HCEC 1CT (cell line): ENCODE data around the gene PANK4.

Source experiments
- DNase-seq: peaks from one replicate; pipeline ENCODE4 v3.0.0-alpha.2; 2017

PANK4 gene

DNA sequence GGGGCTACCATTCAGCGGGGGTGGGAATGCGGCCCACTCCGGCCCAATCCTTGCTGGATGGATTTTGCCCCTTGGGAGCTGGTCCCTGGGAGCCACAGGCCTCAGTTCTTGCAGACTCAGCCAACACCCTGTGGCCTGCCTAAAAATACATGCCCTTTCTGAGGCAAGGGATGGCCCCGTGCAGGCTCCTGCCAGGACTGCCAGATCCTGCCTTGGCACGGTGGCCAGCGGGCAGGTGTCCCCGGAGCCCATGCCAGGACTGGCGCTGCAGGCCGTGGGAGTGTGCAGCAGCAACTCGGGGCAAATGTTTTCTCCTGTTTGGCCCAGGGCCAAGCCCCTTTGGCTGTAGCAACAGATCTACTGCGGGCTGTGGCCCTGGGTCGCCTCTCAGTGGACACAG is 1.6 kb upstream of the PANK4 start:
- DNase-seq, result no peak

GRCh38 chr1:2527556-2527860 is 1.1 kb upstream of the PANK4 start:
- no peak for DNase-seq

GRCh38 chr1:2526824-2527555 is 594 bp upstream of the PANK4 start:
- DNase-seq, result peak; percentile 43

DNA sequence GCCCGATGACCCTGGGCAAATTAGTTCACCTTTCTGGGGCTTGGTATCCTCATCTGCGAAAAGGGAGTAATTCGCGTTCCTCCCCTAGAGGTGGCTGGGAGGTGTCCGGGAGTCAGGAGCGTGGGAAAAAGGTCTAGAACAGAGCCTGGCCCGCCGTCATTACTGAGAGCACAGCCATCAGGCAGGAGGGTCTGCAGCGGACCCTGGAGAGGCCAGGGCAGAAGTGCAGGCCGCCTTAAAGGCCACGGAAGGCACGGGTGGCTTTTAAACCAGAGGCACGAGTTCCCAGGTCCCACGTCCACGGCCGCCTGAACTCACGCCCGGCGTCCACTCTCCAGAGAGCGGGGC is 850 bp downstream of the PANK4 start:
- no peak for DNase-seq

GRCh38 chr1:2523891-2524609 is 2.3 kb downstream of the PANK4 start:
- DNase-seq, result no peak

GRCh38 chr1:2523191-2523890 is 3.1 kb downstream of the PANK4 start:
- DNase-seq, result no peak

- DNase-seq, result no peak
Measured at GRCh38 chr1:2522230-2522629, 4.2 kb downstream of the PANK4 start.

DNA sequence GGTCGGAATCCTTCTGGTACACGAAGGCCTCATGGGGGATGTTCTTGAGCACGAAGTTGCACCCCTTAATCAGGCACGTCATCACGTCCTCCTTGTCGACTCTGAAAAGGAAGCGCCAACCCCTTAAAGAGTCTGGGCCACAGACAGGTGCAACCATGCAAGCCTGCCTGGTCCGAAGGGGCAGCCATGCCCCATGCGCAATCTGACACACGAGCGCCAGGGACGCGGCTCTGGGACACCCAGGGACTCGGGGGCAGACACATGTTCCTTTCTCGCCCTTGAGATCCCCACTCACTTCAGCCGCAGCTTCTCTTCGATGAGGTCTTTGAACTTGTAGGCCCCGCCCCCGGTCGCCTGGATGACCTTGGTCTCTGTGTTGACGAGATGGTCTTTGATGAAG is 5.6 kb downstream of the PANK4 start:
- DNase-seq, result no peak

DNA sequence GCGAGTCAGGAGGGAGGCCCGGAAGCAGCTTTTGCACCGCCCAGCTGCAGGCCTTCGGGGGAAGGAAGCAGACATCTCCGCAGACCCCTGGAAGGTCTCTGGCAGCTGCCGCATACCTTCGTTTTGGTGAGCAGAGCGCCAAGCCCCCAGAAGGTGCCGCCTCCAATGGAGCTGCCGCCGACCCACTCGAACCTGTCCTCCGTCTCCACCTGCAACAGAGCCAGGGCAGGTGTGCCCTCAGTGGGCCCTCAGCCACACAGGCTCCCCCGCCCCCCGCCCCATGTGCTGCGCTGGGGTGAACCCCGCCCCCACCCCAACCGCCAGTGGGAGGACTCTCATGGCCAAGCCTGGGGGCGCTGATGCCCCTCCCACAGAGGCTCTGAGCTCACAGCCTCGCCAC is 6.2 kb downstream of the PANK4 start:
- no peak for DNase-seq

- no peak for DNase-seq
Measured at GRCh38 chr1:2519729-2520128, 6.7 kb downstream of the PANK4 start.

- no peak for DNase-seq
Measured at GRCh38 chr1:2519029-2519685, 7.2 kb downstream of the PANK4 start.

DNA sequence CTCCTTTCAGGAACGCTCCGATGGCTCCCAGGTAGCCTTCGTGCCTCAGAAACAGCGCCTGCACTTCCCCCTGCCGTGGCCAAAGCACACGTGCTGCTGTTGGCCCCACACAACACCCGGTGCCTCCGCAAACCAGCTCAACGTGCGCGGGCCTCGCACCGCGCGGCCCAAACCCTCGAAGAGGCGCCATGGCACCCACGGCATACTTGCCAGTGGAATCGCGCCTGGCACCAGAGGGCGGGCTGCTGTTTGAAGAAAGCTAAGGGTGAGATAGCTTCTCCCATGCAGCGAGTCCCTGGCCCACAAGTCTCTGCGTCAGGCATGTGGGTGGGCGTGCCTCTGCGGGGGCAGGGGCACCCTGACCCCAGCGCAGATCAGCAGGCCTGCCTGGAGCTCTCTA is 7.9 kb downstream of the PANK4 start:
- no peak for DNase-seq

DNA sequence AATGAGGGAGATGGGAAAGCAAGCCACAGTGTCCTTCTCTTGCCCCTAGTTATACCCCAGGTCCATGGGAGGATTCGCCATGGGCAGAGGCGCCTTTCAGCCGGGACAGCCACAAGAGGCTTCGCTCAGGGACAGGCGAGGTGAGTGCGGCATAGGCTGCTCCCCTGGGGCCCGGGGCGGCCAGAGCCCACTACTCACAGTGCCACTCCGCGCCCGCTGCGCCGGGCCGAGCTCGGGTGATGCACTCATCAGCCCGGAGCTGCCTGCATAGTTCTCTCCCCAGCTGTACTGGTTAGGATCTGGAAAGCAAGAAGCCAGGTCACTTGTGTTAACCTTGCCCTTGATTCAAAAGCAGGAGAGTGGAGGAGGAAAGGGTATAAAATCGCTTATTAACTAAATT is 8.4 kb downstream of the PANK4 start:
- no peak for DNase-seq

- DNase-seq, result no peak
Measured at GRCh38 chr1:2516946-2517345, 9.4 kb downstream of the PANK4 start.

DNA sequence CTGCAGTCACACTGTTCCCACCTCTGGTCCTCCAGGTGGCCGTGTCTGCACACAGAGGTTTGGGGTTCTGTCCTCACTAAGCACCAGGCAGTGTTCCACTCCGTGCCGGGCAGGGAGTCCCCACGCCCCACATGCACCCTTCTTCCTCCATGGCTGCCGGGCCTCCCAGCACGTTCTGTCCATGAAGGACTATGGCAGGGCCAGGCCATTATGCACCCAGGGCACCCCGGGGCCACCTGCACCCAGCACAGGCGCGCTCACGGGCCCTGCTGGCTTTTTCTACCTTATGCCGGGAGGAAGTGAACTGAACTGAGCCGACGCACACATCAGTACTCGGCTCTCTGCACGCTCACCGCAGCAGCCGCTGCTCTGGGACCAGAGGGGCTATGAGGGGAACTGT is 10.3 kb downstream of the PANK4 start:
- no peak for DNase-seq

DNA sequence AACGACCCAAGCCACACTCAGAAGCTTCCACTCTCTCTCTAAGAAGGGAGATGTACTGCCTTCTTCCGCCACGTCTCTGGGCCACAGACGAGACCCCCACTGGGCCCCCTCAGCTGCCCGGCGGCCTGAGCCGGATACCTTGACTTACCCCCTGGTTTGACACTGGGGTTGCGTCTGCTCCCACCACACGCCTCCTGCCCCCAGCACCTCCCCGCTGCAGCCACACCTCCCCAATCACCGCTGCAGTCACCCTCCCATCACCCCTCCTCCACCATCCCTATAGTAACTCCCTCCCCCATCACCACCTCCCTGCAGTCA is 10.7 kb downstream of the PANK4 start:
- no peak for DNase-seq

- no peak for DNase-seq
Measured at GRCh38 chr1:2514863-2515762, 11.3 kb downstream of the PANK4 start.

DNA sequence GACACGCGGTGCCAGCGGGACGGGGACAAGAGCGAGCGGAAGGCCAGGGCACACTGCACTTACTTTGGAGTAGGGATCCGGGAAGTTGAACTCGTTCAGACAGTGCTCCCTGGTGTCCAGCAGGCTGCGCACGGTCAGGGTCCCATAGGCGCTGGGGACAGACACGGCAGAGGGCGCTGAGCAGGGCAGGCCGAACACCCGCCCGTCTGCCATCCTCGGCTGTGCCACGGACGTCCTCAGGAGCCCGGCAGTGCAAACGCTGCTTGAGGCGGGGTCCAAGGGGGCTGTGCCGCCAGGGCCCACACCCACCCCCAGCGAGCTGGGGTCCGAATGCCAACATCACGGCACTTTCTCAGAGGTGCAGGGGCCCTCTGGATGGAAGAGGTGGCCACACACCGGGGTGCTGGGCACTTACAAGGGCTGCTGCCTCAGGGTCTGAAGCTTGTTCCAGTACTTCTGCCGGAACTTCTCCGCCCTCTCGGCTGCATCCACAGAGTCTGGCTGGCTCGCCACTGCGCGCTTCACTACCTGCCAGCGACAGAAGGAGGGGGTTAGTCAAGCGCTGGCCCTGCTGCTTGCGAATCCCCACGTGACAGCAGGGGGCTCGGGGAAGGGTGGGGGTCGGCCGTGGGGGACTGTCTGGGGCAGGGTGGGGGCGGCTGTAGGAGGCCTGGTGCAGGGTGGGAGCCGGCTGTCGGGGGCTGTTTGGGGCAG is 12.3 kb downstream of the PANK4 start:
- no peak for DNase-seq

GRCh38 chr1:2512862-2513421 is 13.5 kb downstream of the PANK4 start:
- no peak for DNase-seq

- DNase-seq, result no peak
Measured at GRCh38 chr1:2510366-2511155, 15.8 kb downstream of the PANK4 start.

DNA sequence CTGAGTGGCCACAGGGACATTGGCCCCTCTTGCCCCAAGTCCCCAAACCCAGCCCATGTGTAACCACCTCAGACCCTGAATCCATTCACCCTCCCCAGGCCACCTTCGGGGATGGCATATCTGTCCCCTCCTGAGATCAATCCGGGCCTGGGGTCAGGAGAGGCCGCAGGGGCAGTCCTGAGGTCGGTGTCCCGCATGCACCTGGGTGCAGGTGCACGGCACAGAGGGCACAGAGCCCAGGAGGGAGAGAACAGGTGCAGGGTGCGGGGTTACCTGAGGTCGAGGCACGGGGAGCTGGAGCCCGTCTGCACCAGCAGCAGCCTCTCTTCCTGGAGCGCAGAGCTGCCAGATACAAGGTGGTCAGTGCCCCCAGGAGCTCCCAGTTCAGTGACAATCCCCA is 16.8 kb downstream of the PANK4 start:
- no peak for DNase-seq
